HepG2 (cell line): ENCODE results near the gene CADM3. TPM values are rescaled to one million over a fixed set of nuclear protein-coding genes. Genes with fewer than 3 reads are reported as not detected.

ENCODE experiments used
- CSRNP2 ChIP-seq: sonication (generic); formaldehyde crosslinking; conservative IDR thresholded peaks from 2 replicates; pipeline ENCODE4 v1.8.0; 2022; ENCODE audit warnings: low read depth, missing genetic modification reagents
- ERF ChIP-seq: IDR thresholded peaks from 2 replicates; pipeline ENCODE4 v1.6.1; 2018; ENCODE audit warnings: missing biosample characterization, missing genetic modification reagents
- HMG20B ChIP-seq: conservative IDR thresholded peaks from 2 replicates; pipeline ENCODE4 v1.6.1; 2016; ENCODE audit warnings: missing genetic modification reagents, missing compliant biosample characterization
- JUND ChIP-seq: sonication (generic); formaldehyde crosslinking; IDR thresholded peaks from 2 replicates; pipeline ENCODE4 v1.8.0; 2022; ENCODE audit warnings: mild to moderate bottlenecking, missing genetic modification reagents
- MTERF4 ChIP-seq: sonication (generic); formaldehyde crosslinking; IDR thresholded peaks from 2 replicates; pipeline ENCODE4 v1.8.0; 2023; ENCODE audit warnings: mild to moderate bottlenecking, missing genetic modification reagents
- NR3C1 ChIP-seq: sonication (generic); formaldehyde crosslinking; IDR thresholded peaks from 2 replicates; pipeline ENCODE4 v1.4.0; 2020; ENCODE audit warnings: missing genetic modification reagents
- ONECUT2 ChIP-seq: sonication (generic); formaldehyde crosslinking; IDR thresholded peaks from 2 replicates; pipeline ENCODE4 v1.4.0; 2020; ENCODE audit warnings: missing genetic modification reagents
- PBX3 ChIP-seq: sonication (generic); formaldehyde crosslinking; IDR thresholded peaks from 2 replicates; pipeline ENCODE4 v1.8.1; 2023; ENCODE audit warnings: missing genetic modification reagents, inconsistent platforms, borderline replicate concordance
- PHF20 ChIP-seq: sonication (generic); formaldehyde crosslinking; IDR thresholded peaks from 2 replicates; pipeline ENCODE4 v1.5.0; 2020; ENCODE audit warnings: mild to moderate bottlenecking, missing genetic modification reagents
- RCOR2 ChIP-seq: IDR thresholded peaks from 2 replicates; pipeline ENCODE4 v1.6.1; 2016; ENCODE audit warnings: missing biosample characterization, missing genetic modification reagents
- THYN1 ChIP-seq: sonication (generic); formaldehyde crosslinking; IDR thresholded peaks from 2 replicates; pipeline ENCODE4 v1.8.1; 2023; ENCODE audit warnings: low read depth, mild to moderate bottlenecking, moderate library complexity, missing genetic modification reagents, borderline replicate concordance
- ZBTB49 ChIP-seq: sonication (generic); formaldehyde crosslinking; IDR thresholded peaks from 2 replicates; pipeline ENCODE4 v1.4.0; 2020; ENCODE audit warnings: missing genetic modification reagents, borderline replicate concordance
- ZFP36 ChIP-seq: fragments of 150-350 bp; IDR thresholded peaks from 2 replicates; pipeline ENCODE4 v1.6.1; 2018; ENCODE audit warnings: borderline replicate concordance, low read length, low read depth; ENCODE audit not compliant: partially characterized antibody
- ZNF530 ChIP-seq: sonication (generic); formaldehyde crosslinking; IDR thresholded peaks from 2 replicates; pipeline ENCODE4 v1.5.0; 2020; ENCODE audit warnings: low read depth, mild to moderate bottlenecking, missing genetic modification reagents
- ZNF552 ChIP-seq: sonication (generic); formaldehyde crosslinking; IDR thresholded peaks from 2 replicates; pipeline ENCODE4 v1.9.0; 2022; ENCODE audit warnings: missing genetic modification reagents, mild to moderate bottlenecking, borderline replicate concordance
- ZNF562 ChIP-seq: sonication (generic); formaldehyde crosslinking; IDR thresholded peaks from 2 replicates; pipeline ENCODE4 v1.8.0; 2022; ENCODE audit warnings: missing genetic modification reagents, borderline replicate concordance
- polyA plus RNA-seq, 8 experiments: library from polyadenylated mRNA; depleted of rRNA in 3 of 8; stranded (reverse) in 7 of 8; unstranded in 1 of 8; fragments of >200 nt; fragmentation: Illumina TruSeq in 4 of 8; extraction: Trizol in 4 of 8; gene quantifications; 2 replicates each; pipeline versions ENCODE4 v1.2.1 to v1.2.3, GENCODE V29; 2011 to 2016; ENCODE audit warnings: low read depth in 4 of 8, missing spikeins in 1 of 8, mixed read lengths in 1 of 8; ENCODE audit not compliant: insufficient read depth in 1 of 8
- total RNA-seq, 5 experiments: library from RNA; depleted of rRNA; stranded (reverse); fragments of >200 nt; fragmentation: Illumina TruSeq; extraction: Trizol; gene quantifications; 2 replicates each; pipeline ENCODE4 v1.2.3, GENCODE V29; 2016; ENCODE audit warnings: low read depth in 1 of 5
- TF ChIP-seq, protein P1 (sequence below): IDR thresholded peaks from 2 replicates; pipeline ENCODE4 v1.6.1; 2018; ENCODE audit warnings: missing genetic modification reagents, mild to moderate bottlenecking, missing compliant biosample characterization
- TF ChIP-seq, protein P2 (sequence below): sonication (generic); formaldehyde crosslinking; IDR thresholded peaks from 2 replicates; pipeline ENCODE4 v1.4.0; 2020; ENCODE audit warnings: missing genetic modification reagents

Gene CADM3
- total and polyA plus RNA-seq, 2 of the 13 experiments (the other 11 are each of a cell fraction or from before 2014, with no cell fraction given), result not detected

DNA sequence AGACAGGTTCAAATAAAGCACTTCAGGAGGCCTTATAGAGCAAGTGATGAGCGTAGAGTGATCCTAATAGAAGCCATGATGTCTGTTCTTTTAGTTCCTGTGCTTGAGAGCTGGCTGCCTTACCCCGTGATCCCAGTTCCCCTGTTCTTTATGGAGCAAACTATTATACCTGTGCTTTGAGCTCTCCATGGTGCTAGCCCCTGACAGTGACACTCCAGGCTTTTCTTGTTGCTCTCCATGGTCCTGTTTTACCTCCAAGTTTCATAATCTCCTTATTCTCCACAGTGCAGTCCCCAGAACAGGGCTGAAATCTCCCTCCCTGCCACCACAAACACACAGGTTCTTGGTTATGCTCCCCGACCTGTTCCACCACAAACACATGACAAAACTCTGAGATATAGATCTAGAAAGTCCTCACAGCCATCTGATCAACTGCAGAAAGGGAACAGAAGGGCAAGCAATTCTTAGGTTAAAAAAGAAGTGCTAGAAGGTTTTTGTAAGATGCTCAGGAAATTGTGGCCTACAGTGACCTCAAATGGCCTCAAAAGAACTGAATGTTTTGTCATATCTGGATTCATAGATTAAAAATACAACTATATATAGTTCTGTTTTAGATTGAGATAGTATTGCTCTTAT, 6.0 kb downstream of the CADM3 start (continued):
- TF ChIP-seq ZBTB49 (peak; percentile 97), CSRNP2 (0 out of 2 replicates have a peak, but pooled peaks have one; percentile 65), PHF20 (CRISPR knock-in tag) (peak; percentile 68), MTERF4 (CRISPR knock-in tag) (peak; percentile 93), ERF (peak; percentile 99), PBX3 (CRISPR knock-in tag) (peak; percentile 93; the same call in 1 of the 2 replicates), ZFP36 (no peak), JUND (CRISPR knock-in tag) (no peak), ZNF530 (CRISPR knock-in tag) (peak; percentile 94), ZNF562 (CRISPR knock-in tag) (no peak), THYN1 (CRISPR knock-in tag) (no peak), NR3C1 (no peak), HMG20B (CRISPR knock-in tag) (peak; percentile 96), RCOR2 (CRISPR knock-in tag) (0 out of 2 replicates have a peak, but pooled peaks have one; percentile 52), ZNF552 (CRISPR knock-in tag) (peak; percentile 53; the same call in 1 of the 2 replicates), ONECUT2 (CRISPR knock-in tag) (peak; percentile 71)
- TF ChIP-seq, protein P1, sequence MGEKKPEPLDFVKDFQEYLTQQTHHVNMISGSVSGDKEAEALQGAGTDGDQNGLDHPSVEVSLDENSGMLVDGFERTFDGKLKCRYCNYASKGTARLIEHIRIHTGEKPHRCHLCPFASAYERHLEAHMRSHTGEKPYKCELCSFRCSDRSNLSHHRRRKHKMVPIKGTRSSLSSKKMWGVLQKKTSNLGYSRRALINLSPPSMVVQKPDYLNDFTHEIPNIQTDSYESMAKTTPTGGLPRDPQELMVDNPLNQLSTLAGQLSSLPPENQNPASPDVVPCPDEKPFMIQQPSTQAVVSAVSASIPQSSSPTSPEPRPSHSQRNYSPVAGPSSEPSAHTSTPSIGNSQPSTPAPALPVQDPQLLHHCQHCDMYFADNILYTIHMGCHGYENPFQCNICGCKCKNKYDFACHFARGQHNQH (CRISPR knock-in tag), result peak; percentile 88
- TF ChIP-seq, protein P2, sequence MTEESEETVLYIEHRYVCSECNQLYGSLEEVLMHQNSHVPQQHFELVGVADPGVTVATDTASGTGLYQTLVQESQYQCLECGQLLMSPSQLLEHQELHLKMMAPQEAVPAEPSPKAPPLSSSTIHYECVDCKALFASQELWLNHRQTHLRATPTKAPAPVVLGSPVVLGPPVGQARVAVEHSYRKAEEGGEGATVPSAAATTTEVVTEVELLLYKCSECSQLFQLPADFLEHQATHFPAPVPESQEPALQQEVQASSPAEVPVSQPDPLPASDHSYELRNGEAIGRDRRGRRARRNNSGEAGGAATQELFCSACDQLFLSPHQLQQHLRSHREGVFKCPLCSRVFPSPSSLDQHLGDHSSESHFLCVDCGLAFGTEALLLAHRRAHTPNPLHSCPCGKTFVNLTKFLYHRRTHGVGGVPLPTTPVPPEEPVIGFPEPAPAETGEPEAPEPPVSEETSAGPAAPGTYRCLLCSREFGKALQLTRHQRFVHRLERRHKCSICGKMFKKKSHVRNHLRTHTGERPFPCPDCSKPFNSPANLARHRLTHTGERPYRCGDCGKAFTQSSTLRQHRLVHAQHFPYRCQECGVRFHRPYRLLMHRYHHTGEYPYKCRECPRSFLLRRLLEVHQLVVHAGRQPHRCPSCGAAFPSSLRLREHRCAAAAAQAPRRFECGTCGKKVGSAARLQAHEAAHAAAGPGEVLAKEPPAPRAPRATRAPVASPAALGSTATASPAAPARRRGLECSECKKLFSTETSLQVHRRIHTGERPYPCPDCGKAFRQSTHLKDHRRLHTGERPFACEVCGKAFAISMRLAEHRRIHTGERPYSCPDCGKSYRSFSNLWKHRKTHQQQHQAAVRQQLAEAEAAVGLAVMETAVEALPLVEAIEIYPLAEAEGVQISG, result peak; percentile 76
